DOHH2 (cell line): ENCODE data around the gene LHX3.
A peak's percentile ranks its signal among the peaks of the same experiment; 100 is the strongest.

ENCODE experiments used
- H3F3A ChIP-seq: fragments of 200-600 bp; sonication (generic), shearing (Covaris generic); 2 replicates; pipeline ENCODE4 v1.6.0; 2016; ENCODE audit warnings: antibody characterized with exemption, mild to moderate bottlenecking; ENCODE audit not compliant: control insufficient read depth, insufficient read depth
- H3K27ac ChIP-seq: fragments of 200-600 bp; sonication (generic); 2 replicates; pipeline ENCODE4 v1.5.1; 2014; ENCODE audit warnings: low read depth, mild to moderate bottlenecking, low read length, moderate library complexity
- H3K27me3 ChIP-seq: fragments of 200-600 bp; sonication (generic); 2 replicates; pipeline ENCODE4 v1.6.1; 2014; ENCODE audit warnings: mild to moderate bottlenecking, low read length, mixed read lengths; ENCODE audit not compliant: control insufficient read depth
- H3K36me3 ChIP-seq: fragments of 200-600 bp; sonication (generic); 2 replicates; pipeline ENCODE4 v1.6.1; 2014; ENCODE audit warnings: mild to moderate bottlenecking, low read length, moderate library complexity, mixed read lengths; ENCODE audit not compliant: control insufficient read depth
- H3K4me1 ChIP-seq: fragments of 200-600 bp; sonication (generic); 2 replicates; pipeline ENCODE4 v1.6.1; 2014; ENCODE audit warnings: mild to moderate bottlenecking, low read length, mixed read lengths; ENCODE audit not compliant: control insufficient read depth
- H3K4me2 ChIP-seq: fragments of 200-600 bp; sonication (generic); 2 replicates; pipeline ENCODE4 v1.6.0; 2014; ENCODE audit warnings: mild to moderate bottlenecking, low read length, moderate library complexity
- H3K4me3 ChIP-seq: fragments of 200-600 bp; sonication (generic); 2 replicates; pipeline ENCODE4 v1.5.1; 2014; ENCODE audit warnings: mild to moderate bottlenecking, low read length, mixed read lengths
- H3K79me2 ChIP-seq: fragments of 200-600 bp; sonication (generic); 2 replicates; pipeline ENCODE4 v1.6.1; 2014; ENCODE audit warnings: mild to moderate bottlenecking, low read length, mixed read lengths; ENCODE audit not compliant: control insufficient read depth
- H3K9me2 ChIP-seq: fragments of 200-600 bp; sonication (generic); replicated peaks from 2 replicates; pipeline ENCODE4 v1.6.1; 2014; ENCODE audit warnings: mild to moderate bottlenecking, low read length, mixed read lengths; ENCODE audit not compliant: control insufficient read depth
- H3K9me3 ChIP-seq: fragments of 200-600 bp; sonication (generic); 2 replicates; pipeline ENCODE4 v1.6.1; 2014; ENCODE audit warnings: antibody characterized with exemption, low read length, mixed read lengths; ENCODE audit not compliant: control insufficient read depth, insufficient read depth
- H4K20me1 ChIP-seq: fragments of 200-600 bp; sonication (generic); 2 replicates; pipeline ENCODE4 v1.6.0; 2014; ENCODE audit warnings: low read depth, mild to moderate bottlenecking, antibody characterized with exemption, low read length, moderate library complexity; ENCODE audit not compliant: control insufficient read depth, insufficient read depth
- CTCF ChIP-seq: fragments of 200-600 bp; sonication (generic); IDR thresholded peaks from one replicate; pipeline ENCODE4 v1.5.1; 2014; ENCODE audit warnings: antibody characterized with exemption, mild to moderate bottlenecking, low read depth, low read length; ENCODE audit not compliant: poor library complexity, severe bottlenecking
- EZH2phosphoT487 ChIP-seq: fragments of 200-600 bp; sonication (generic); IDR thresholded peaks from 2 replicates; pipeline ENCODE4 v1.6.1; 2017; ENCODE audit warnings: borderline replicate concordance, mild to moderate bottlenecking, antibody characterized with exemption, low read length, moderate library complexity, mixed read lengths

LHX3 gene

DNA sequence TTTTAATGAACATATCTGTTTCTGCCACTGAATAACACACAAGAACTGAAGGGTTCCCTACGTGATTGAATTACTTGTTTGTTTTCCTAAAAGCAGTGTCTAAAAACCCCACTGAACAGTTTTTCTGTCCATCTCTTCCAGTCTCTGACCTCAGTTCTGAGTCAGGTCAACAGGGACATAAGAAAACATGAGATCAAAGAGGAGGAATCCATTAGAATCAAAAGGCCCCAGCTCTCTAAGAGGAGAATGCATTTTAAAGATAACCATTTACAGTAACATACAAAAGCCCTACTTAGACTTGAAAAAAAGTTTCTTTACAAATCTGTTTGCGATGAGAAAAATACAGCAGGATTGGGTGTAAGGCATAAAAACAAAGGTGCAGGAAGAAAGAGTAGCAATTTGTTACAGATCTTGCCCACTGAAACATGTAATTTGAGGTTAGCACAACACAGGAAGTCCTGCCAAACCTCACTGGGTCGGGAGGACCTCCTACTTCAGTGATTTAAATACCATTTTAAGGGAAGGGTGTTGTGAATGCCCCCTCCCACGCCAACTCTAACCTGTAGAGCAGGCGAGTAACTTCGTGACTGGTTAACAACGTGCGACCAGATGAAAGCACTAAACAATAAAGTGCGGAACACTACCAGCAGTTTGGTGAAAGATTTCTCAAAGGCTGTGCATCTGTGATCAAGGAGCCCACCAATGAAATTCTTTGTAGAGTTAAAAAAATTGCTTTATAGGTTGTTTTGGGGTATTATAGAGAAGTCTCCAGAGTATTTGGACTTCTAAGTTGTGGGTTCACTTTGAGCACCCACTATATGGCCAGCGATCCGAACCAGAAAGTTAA is 39.4 kb upstream of the LHX3 start:
- peaks cover 60% of the 10 kb centered on the region for H3K4me1 ChIP-seq
- no peak for TF ChIP-seq EZH2phosphoT487
- no peak for TF ChIP-seq CTCF

GRCh38 chr9:136243631-136244030 is 38.7 kb upstream of the LHX3 start:
- H3K4me2 ChIP-seq, result peak overlapping the region; percentile 100
- peak overlapping the region; percentile 97 for H3K4me3 ChIP-seq

More for the DNA sequence above, 39.4 kb upstream of the LHX3 start:
- Histone ChIP-seq H4K20me1 (peaks cover 3% of the 10 kb centered on the region), H3K27ac (peak overlapping the region; percentile 99), H3K9me3 (no peaks in the 10 kb centered on the region), H3K79me2 (peaks cover 59% of the 10 kb centered on the region), H3K9me2 (no peaks in the 10 kb centered on the region), H3K4me2 (peak overlapping the region; percentile 100), H3K4me3 (peak overlapping the region; percentile 97), H3K27me3 (no peaks in the 10 kb centered on the region; the same call in 1 of the 2 replicates), H3K36me3 (peaks cover 49% of the 10 kb centered on the region), H3F3A (peaks cover 42% of the 10 kb centered on the region)

GRCh38 chr9:136242918-136243525 is 38.1 kb upstream of the LHX3 start:
- Histone ChIP-seq H3K9me3 (no peaks in the 10 kb centered on the region), H3K27me3 (no peaks in the 10 kb centered on the region; the same call in 1 of the 2 replicates), H4K20me1 (peaks cover 3% of the 10 kb centered on the region), H3K27ac (peak overlapping the region; percentile 99), H3K9me2 (no peaks in the 10 kb centered on the region), H3K4me1 (peaks cover 73% of the 10 kb centered on the region), H3K79me2 (peaks cover 72% of the 10 kb centered on the region), H3F3A (peaks cover 42% of the 10 kb centered on the region), H3K4me2 (peak overlapping the region; percentile 100), H3K36me3 (peaks cover 63% of the 10 kb centered on the region), H3K4me3 (peak overlapping the region; percentile 97)
- TF ChIP-seq EZH2phosphoT487, result no peak
- peak; percentile 59 for TF ChIP-seq CTCF

More at GRCh38 chr9:136243631-136244030, 38.7 kb upstream of the LHX3 start:
- Histone ChIP-seq H3K36me3 (peaks cover 56% of the 10 kb centered on the region), H3K4me1 (peaks cover 67% of the 10 kb centered on the region), H3K27ac (peak overlapping the region; percentile 99), H3K9me2 (no peaks in the 10 kb centered on the region), H3K27me3 (no peaks in the 10 kb centered on the region; the same call in 1 of the 2 replicates), H3F3A (peaks cover 42% of the 10 kb centered on the region), H3K9me3 (no peaks in the 10 kb centered on the region), H4K20me1 (peaks cover 3% of the 10 kb centered on the region), H3K79me2 (peaks cover 66% of the 10 kb centered on the region)
- TF ChIP-seq CTCF, result no peak
- TF ChIP-seq EZH2phosphoT487, result no peak
